GM23338 (cell line): ENCODE data around the gene CCR6. TPM values are rescaled to one million over a fixed set of nuclear protein-coding genes. Genes with fewer than 3 reads are reported as not detected.

Experiments used
- ATAC-seq: fragments of 200-7000 bp; cut with Tn5 transposase; 3 replicates; pipeline ENCODE4 v1.9.1; 2020
- DNase-seq: peaks from one replicate; pipeline ENCODE4 v3.0.0-alpha.2; 2015; ENCODE audit warnings: low spot score
- H2AFZ ChIP-seq: fragments of 200-600 bp; sonication (generic); 2 replicates; pipeline ENCODE4 v1.8.0; 2016; ENCODE audit warnings: antibody characterized with exemption, mild to moderate bottlenecking, moderate library complexity
- H3F3A ChIP-seq: fragments of 200-600 bp; sonication (generic); replicated peaks from 2 replicates; pipeline ENCODE4 v1.8.0; 2017; ENCODE audit warnings: antibody characterized with exemption, mixed run types, low read depth
- H3K27ac ChIP-seq: fragments of 200-600 bp; sonication (generic); 2 replicates; pipeline ENCODE4 v1.6.1; 2016; ENCODE audit warnings: low read depth
- H3K27me3 ChIP-seq: fragments of 200-600 bp; sonication (generic); 2 replicates; pipeline ENCODE4 v1.8.0; 2016; ENCODE audit warnings: mild to moderate bottlenecking, mixed run types, moderate library complexity; ENCODE audit not compliant: insufficient read depth
- H3K36me3 ChIP-seq: fragments of 200-600 bp; sonication (generic); 2 replicates; pipeline ENCODE4 v1.8.0; 2016; ENCODE audit warnings: mild to moderate bottlenecking; ENCODE audit not compliant: insufficient read depth
- H3K4me1 ChIP-seq: fragments of 200-600 bp; sonication (generic); 2 replicates; pipeline ENCODE4 v1.8.0; 2016; ENCODE audit warnings: mild to moderate bottlenecking, moderate library complexity; ENCODE audit not compliant: insufficient read depth
- H3K4me2 ChIP-seq: fragments of 200-600 bp; sonication (generic); 2 replicates; pipeline ENCODE4 v1.7.1; 2017; ENCODE audit warnings: mixed run types
- H3K4me3 ChIP-seq: fragments of 200-600 bp; sonication (generic); 2 replicates; pipeline ENCODE4 v1.6.1; 2016; ENCODE audit warnings: mixed run types
- H3K79me2 ChIP-seq: fragments of 200-600 bp; sonication (generic); replicated peaks from 2 replicates; pipeline ENCODE4 v1.8.0; 2017; ENCODE audit warnings: mild to moderate bottlenecking; ENCODE audit not compliant: insufficient read depth
- H3K9me2 ChIP-seq: fragments of 200-600 bp; sonication (generic); 2 replicates; pipeline ENCODE4 v1.8.0; 2017; ENCODE audit not compliant: insufficient read depth
- H4K20me1 ChIP-seq: fragments of 200-600 bp; sonication (generic); replicated peaks from 2 replicates; pipeline ENCODE4 v1.8.0; 2017; ENCODE audit warnings: mild to moderate bottlenecking; ENCODE audit not compliant: insufficient read depth
- H3K27ac Mint-ChIP-seq: 2 replicates; pipeline ENCODE4 v1.8.0; 2020; ENCODE audit warnings: inconsistent platforms, mild to moderate bottlenecking, moderate library complexity, mixed read lengths
- H3K27me3 Mint-ChIP-seq: 3 replicates; pipeline ENCODE4 v1.8.0; 2022; ENCODE audit warnings: low read depth, mild to moderate bottlenecking, moderate library complexity, mixed read lengths, inconsistent platforms; ENCODE audit not compliant: insufficient read depth, poor library complexity
- H3K36me3 Mint-ChIP-seq: 3 replicates; pipeline ENCODE4 v1.8.0; 2021; ENCODE audit warnings: low read depth, mild to moderate bottlenecking, inconsistent platforms, moderate library complexity, mixed read lengths
- H3K4me1 Mint-ChIP-seq: 3 replicates; pipeline ENCODE4 v1.8.0; 2020; ENCODE audit warnings: mild to moderate bottlenecking, inconsistent platforms, mixed read lengths
- H3K4me3 Mint-ChIP-seq: 3 replicates; pipeline ENCODE4 v1.8.0; 2021; ENCODE audit warnings: moderate library complexity, mild to moderate bottlenecking, inconsistent platforms, mixed read lengths
- H3K9me3 Mint-ChIP-seq: 3 replicates; pipeline ENCODE4 v1.8.0; 2020; ENCODE audit warnings: moderate library complexity, mild to moderate bottlenecking, inconsistent platforms, mixed read lengths
- CREB1 ChIP-seq: fragments of 250-450 bp; sonication (Bioruptor Pico); IDR thresholded peaks from 2 replicates; pipeline ENCODE4 v1.5.0; 2020; ENCODE audit warnings: low read depth, mild to moderate bottlenecking, moderate library complexity
- ETS1 ChIP-seq: IDR thresholded peaks from 2 replicates; pipeline ENCODE4 v1.6.1; 2016; ENCODE audit warnings: antibody characterized with exemption
- EZH2 ChIP-seq: fragments of 200-600 bp; sonication (generic); IDR thresholded peaks from one replicate; pipeline ENCODE4 v1.8.0; 2017; ENCODE audit warnings: antibody characterized with exemption, mild to moderate bottlenecking, low read depth; ENCODE audit not compliant: unreplicated experiment
- JUNB ChIP-seq: IDR thresholded peaks from one replicate; pipeline ENCODE4 v1.6.1; 2016; ENCODE audit warnings: antibody characterized with exemption; ENCODE audit not compliant: unreplicated experiment
- NANOG ChIP-seq: IDR thresholded peaks from 2 replicates; pipeline ENCODE4 v1.6.1; 2016; ENCODE audit warnings: antibody characterized with exemption, borderline replicate concordance
- POLR2AphosphoS5 ChIP-seq: IDR thresholded peaks from 2 replicates; pipeline ENCODE4 v1.6.1; 2016; ENCODE audit warnings: antibody characterized with exemption, low read depth
- REST ChIP-seq: IDR thresholded peaks from one replicate; pipeline ENCODE4 v1.6.1; 2018; ENCODE audit warnings: antibody characterized with exemption; ENCODE audit not compliant: unreplicated experiment
- STAT1 ChIP-seq: IDR thresholded peaks from one replicate; pipeline ENCODE4 v1.6.1; 2016; ENCODE audit warnings: antibody characterized with exemption; ENCODE audit not compliant: unreplicated experiment
- ZNF114 ChIP-seq: fragments of 250-450 bp; sonication (Bioruptor Pico); IDR thresholded peaks from 2 replicates; pipeline ENCODE4 v1.5.0; 2020; ENCODE audit warnings: mild to moderate bottlenecking, moderate library complexity
- ZNF331 ChIP-seq: fragments of 250-450 bp; sonication (Bioruptor Pico); IDR thresholded peaks from 2 replicates; pipeline ENCODE4 v1.5.0; 2020; ENCODE audit warnings: low read depth, mild to moderate bottlenecking, moderate library complexity
- polyA plus RNA-seq: library from polyadenylated mRNA; unstranded; fragments of >200 nt; fragmentation: Nextera tagmentation; extraction: Ambion mirVana; gene quantifications from 2 replicates; pipeline ENCODE4 v1.2.1, GENCODE V29; 2016
- total RNA-seq: library from RNA; depleted of rRNA; stranded (reverse); fragments of >200 nt; shearing (Covaris generic); gene quantifications from 2 replicates; pipeline ENCODE4 v1.2.3, GENCODE V29; 2014

CCR6 gene
- total and polyA plus RNA-seq, 2 experiments from 2014 or later: not detected

- DNase-seq (no peak), ATAC-seq (no peak)
- H3K27ac Mint-ChIP-seq: no peak overlapping the region
- Histone ChIP-seq H4K20me1 (no peaks in the 10 kb centered on the region), H3K9me2 (no peaks in the 10 kb centered on the region), H3K79me2 (no peaks in the 10 kb centered on the region; the same call in 1 of the 2 replicates), H3K4me2 (no peak overlapping the region), H3K27me3 (no peaks in the 10 kb centered on the region), H3K36me3 (no peaks in the 10 kb centered on the region), H3F3A (no peaks in the 10 kb centered on the region), H3K4me1 (no peaks in the 10 kb centered on the region), H3K27ac (no peak overlapping the region), H2AFZ (no peak overlapping the region), H3K4me3 (no peak overlapping the region)
- H3K4me1 Mint-ChIP-seq: no peaks in the 10 kb centered on the region; the same call in 2 of the 3 replicates
- H3K27me3 Mint-ChIP-seq: peaks cover 3% of the 10 kb centered on the region
- no peaks in the 10 kb centered on the region for H3K36me3 Mint-ChIP-seq
- H3K4me3 Mint-ChIP-seq: no peak overlapping the region
- no peaks in the 10 kb centered on the region for H3K9me3 Mint-ChIP-seq
- TF ChIP-seq CREB1 (CRISPR knock-in tag) (no peak), REST (no peak), ZNF114 (CRISPR knock-in tag) (no peak), JUNB (no peak)
These were observed 6.7 kb downstream of the CCR6 start for GRCh38 chr6:167129562-167129961.

GRCh38 chr6:167130008-167130677 lies 7.2 kb downstream of the CCR6 start:
- Histone ChIP-seq H2AFZ (no peak overlapping the region), H3K4me2 (no peak overlapping the region), H3K36me3 (no peaks in the 10 kb centered on the region), H3K27me3 (no peaks in the 10 kb centered on the region), H3K79me2 (no peaks in the 10 kb centered on the region; the same call in 1 of the 2 replicates), H3F3A (no peaks in the 10 kb centered on the region), H3K9me2 (no peaks in the 10 kb centered on the region), H3K4me1 (no peaks in the 10 kb centered on the region), H3K4me3 (no peak overlapping the region), H4K20me1 (no peaks in the 10 kb centered on the region), H3K27ac (no peak overlapping the region)
- Mint-ChIP-seq H3K27me3 (peaks cover 3% of the 10 kb centered on the region), H3K36me3 (no peaks in the 10 kb centered on the region), H3K27ac (no peak overlapping the region), H3K4me3 (no peak overlapping the region), H3K4me1 (no peaks in the 10 kb centered on the region; the same call in 2 of the 3 replicates), H3K9me3 (no peaks in the 10 kb centered on the region)
- ATAC-seq (no peak), DNase-seq (no peak)
- TF ChIP-seq REST: no peak
- no peak for TF ChIP-seq POLR2AphosphoS5
- TF ChIP-seq ETS1: no peak
- no peak for TF ChIP-seq ZNF114 (CRISPR knock-in tag)
- no peak for TF ChIP-seq EZH2
- TF ChIP-seq CREB1 (CRISPR knock-in tag): no peak
- TF ChIP-seq NANOG: no peak
- no peak for TF ChIP-seq ZNF331 (CRISPR knock-in tag)
- TF ChIP-seq STAT1: no peak
